ENCODE data around the gene CD3D. TPM values are rescaled to one million over a fixed set of nuclear protein-coding genes. Genes with fewer than 3 reads are reported as not detected.

Gene CD3D
- total RNA-seq, 1 experiment from 2014 or later = 0.33 TPM

GRCh38 chr11:118339281-118339961 lies 3.1 kb downstream of the CD3D start:
- DNase-seq (ENCODE audit: low spot score) = no peak
- H3K27ac Mint-ChIP-seq = no peak overlapping the region
- no peaks in the 10 kb centered on the region for H3K9me3 Mint-ChIP-seq
- CTCF ChIA-PET = interaction anchor here (1.2 to 1.7 kb wide), 2 partner anchors 44 to 141 kb away, joined by 3 to 4 read pairs; no protein-coding TSS in a partner anchor
- no peak for TF ChIP-seq ZNF121 (CRISPR knock-in tag; IDR thresholded peaks at IDR 0.05)
- no peak for TF ChIP-seq ZNF671 (CRISPR knock-in tag; IDR thresholded peaks at IDR 0.05)
- no peak for TF ChIP-seq MYBL2 (CRISPR knock-in tag; IDR thresholded peaks at IDR 0.05)
- no peak for TF ChIP-seq STAT6 (CRISPR knock-in tag; conservative IDR thresholded peaks at IDR 0.05; ENCODE audit: low read depth)
- no peak for TF ChIP-seq ELF4 (CRISPR knock-in tag; IDR thresholded peaks at IDR 0.05; ENCODE audit: low read depth)
- TF ChIP-seq ARID4B (CRISPR knock-in tag; IDR thresholded peaks at IDR 0.05; ENCODE audit: borderline replicate concordance) = no peak
- TF ChIP-seq CTCF (IDR thresholded peaks at IDR 0.05) = no peak
- TF ChIP-seq ATF3 (CRISPR knock-in tag; conservative IDR thresholded peaks at IDR 0.05) = no peak
- no peak for TF ChIP-seq SMAD3 (CRISPR knock-in tag; IDR thresholded peaks at IDR 0.05; ENCODE audit: borderline replicate concordance)
- no peak for TF ChIP-seq TEAD4 (CRISPR knock-in tag; IDR thresholded peaks at IDR 0.05)
- TF ChIP-seq USF1 (CRISPR knock-in tag; IDR thresholded peaks at IDR 0.05) = no peak
- H3K36me3 Mint-ChIP-seq = no peaks in the 10 kb centered on the region
- peaks cover 2% of the 10 kb centered on the region; the same call in 1 of the 2 replicates for H3K4me1 Mint-ChIP-seq
- peaks cover 19% of the 10 kb centered on the region for H3K27me3 Mint-ChIP-seq (ENCODE audit: low read depth)
- no peak overlapping the region for H3K4me3 Mint-ChIP-seq
- no peak for ATAC-seq
- POLR2A ChIA-PET = no interaction called here

DNA sequence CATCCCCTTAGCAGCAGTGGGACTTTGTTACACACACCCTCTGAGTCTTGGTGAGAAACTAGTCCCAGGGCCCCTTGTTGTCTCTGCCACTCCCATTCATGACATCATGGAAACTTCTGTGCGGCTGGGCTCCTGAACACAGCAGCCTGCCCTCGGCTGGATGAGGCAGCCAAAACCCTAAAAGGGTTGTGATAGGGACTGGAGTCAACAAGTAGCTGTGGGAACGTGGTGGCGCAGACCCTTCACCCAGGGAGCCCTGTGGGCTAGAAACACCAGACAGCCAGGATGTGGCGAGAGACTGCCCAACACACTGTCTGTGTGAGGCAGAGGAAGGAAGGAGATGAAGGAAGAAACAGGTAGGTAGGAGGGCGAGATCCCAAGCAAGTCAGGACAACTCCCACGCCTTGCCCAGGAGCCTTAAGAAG lies 3.9 kb downstream of the CD3D start:
- Mint-ChIP-seq H3K27ac (peak overlapping the region; percentile 82), H3K4me1 (peaks cover 2% of the 10 kb centered on the region; the same call in 1 of the 2 replicates), H3K9me3 (peaks cover 2% of the 10 kb centered on the region), H3K36me3 (no peaks in the 10 kb centered on the region; the same call in 1 of the 2 replicates), H3K27me3 (ENCODE audit: low read depth) (peaks cover 19% of the 10 kb centered on the region), H3K4me3 (no peak overlapping the region)
- TF ChIP-seq ARID4B (CRISPR knock-in tag; IDR thresholded peaks at IDR 0.05; ENCODE audit: borderline replicate concordance) (no peak), NFE2L1 (CRISPR knock-in tag; IDR thresholded peaks at IDR 0.05) (no peak), ZNF121 (CRISPR knock-in tag; IDR thresholded peaks at IDR 0.05) (no peak)
- ATAC-seq = no peak
- ChIA-PET CTCF (interaction anchor here (1.2 to 1.7 kb wide), 2 partner anchors 43 to 140 kb away, joined by 3 to 4 read pairs; no protein-coding TSS in a partner anchor), POLR2A (no interaction called here)
- no peak for DNase-seq (ENCODE audit: low spot score)
